Stimulated activated CD4-positive, alpha-beta T cell treated with anti-CD3 and anti-CD28 coated beads, TNF-alpha, amount 100 ng/mL, for 24 hours (primary cell): ENCODE results near the gene EXOC4.
"Not testable (repeated sequence)": the region's sequence is repeated elsewhere in the genome, so short reads cannot be mapped to it uniquely, and the experiment has no call there.

Source experiments
- DNase-seq, 3 experiments: peaks; one replicate each; pipeline ENCODE4 v3.0.0-alpha.2; 2020; ENCODE audit warnings: low read depth in 3 of 3

EXOC4 gene

GRCh38 chr7:134071355-134072331 lies 818.8 kb downstream of the EXOC4 start:
- DNase-seq, result no peak

DNA sequence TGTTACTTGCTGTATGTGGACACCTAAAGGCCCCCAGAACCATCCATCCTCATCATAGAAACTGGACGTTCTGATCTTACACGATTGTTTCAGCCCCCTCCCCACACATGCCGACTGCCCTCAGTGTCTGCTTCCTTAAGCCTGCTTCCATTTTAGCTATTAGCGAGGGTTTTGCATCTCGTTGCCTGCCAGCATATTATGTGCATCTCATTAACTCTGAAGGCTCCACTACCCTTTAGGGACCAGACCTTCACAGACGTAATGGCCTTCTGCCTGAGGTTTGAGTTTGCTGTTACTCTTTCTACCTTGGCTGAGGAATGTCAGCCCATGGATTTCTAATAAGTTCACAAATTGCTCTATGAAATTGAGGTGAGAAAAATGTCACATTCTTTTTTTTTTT lies 820.4 kb downstream of the EXOC4 start:
- DNase-seq, result no peak

DNA sequence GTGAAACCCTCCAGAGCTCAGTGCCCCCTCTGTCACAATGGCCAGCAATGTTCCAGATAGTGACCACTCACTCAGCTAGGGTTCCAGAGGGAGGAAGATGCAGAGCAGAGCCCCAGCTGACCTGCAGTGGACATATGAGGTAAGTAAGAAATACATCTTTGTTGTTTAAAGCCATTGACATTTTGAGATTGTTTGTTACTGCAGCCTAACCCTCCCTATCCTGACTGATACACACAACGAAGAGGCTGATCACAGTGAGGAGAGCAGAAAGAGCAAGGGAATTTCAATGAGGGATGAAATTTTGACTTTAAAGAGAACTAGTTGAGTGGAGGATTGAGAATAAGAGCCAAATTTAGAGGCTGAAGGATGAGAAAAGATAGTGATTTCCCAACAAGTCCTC lies 822.9 kb downstream of the EXOC4 start:
- DNase-seq, result no peak

DNA sequence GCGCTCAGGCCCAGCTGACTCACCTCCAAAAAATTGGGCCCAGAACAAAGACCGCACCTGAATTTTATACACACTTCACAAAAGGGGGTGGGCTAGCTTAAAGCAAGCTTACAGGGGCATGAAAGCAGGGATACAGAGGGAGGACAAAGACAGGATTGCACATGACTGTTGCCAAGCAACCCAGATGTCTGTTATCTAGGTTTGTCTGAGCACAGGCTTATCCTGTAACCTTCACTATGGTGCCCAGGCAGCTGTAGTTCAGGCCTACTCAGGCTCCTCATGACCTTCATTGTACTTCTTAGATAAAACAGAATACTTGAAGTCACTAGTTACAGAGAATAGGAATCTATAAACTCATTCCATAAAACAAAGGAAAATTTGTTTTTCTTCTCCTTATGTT lies 824.7 kb downstream of the EXOC4 start:
- not testable (repeated sequence) for DNase-seq

- no peak for DNase-seq
Measured at GRCh38 chr7:134078991-134079390, 826.1 kb downstream of the EXOC4 start.

- DNase-seq, result no peak
Measured at GRCh38 chr7:134081695-134082094, 828.8 kb downstream of the EXOC4 start.

DNA sequence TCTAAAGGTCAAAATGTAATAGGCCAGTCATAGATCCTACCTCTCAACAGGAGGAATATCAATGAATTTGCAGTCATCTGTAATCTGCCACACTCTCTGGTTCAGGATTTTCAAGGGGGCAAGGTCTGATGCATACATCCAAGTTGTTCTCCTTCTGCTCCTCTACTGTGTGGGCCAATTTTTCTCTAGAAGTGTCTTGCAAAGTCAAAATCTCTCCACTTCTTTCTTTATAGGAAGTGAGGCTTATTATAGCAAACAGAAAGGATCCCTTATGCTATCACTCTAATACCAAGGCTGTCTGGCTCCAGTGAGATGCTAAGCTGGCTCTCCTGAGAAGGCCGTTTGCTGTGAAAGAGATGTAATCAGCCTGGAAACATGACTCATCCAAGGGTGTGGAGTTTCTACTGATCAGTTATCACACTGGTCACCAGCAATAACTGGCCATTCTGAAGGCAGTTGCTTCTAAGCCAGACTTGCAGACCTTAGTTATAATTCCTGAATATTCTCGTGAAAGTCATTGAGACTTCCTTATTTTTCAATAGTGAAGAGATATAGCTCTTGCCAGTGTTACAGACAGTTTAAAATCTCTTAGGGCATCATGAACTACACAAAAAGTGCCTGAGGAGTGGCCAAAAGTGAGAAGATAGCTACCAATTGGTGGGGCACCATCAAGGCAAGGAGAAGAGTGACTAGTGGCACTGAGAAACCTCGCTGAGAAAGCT lies 831.0 kb downstream of the EXOC4 start:
- no peak for DNase-seq

- no peak for DNase-seq
Measured at GRCh38 chr7:134084488-134085144, 831.7 kb downstream of the EXOC4 start.

- no peak for DNase-seq
Measured at GRCh38 chr7:134085311-134085710, 832.4 kb downstream of the EXOC4 start.

DNA sequence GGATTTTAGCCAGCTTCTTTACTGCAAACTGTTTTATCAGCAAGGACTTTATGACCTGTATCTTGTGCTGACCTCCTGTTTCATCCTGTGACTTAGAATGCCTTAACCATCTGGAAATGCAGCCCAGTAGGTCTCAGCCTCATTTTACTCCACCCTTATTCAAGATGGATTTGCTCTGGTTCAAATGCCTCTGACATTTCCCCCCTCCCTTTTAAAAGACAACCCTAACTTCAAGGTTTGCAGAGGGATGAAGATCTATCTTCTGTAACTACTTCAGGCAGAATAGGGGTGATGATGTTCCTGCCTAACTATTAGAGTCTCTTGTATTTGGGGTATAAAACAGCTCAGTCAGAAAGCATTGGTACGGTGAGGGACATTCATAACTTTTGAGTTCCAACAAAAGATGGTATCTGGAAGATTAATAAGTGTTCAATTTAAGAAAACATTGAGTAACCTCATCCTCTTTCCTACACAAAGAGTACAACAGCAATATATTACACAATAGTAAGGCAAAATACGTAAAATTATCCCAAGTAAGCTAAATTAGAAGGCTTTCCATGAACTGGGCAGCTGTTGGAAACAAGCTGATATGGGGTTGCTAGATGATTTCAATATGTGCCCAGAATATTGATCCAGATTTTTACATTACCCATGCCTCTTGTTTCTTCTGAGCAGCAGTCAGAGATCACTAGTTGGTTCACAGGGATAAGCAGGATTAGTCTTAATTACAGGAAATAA lies 834.3 kb downstream of the EXOC4 start:
- DNase-seq, result no peak

DNA sequence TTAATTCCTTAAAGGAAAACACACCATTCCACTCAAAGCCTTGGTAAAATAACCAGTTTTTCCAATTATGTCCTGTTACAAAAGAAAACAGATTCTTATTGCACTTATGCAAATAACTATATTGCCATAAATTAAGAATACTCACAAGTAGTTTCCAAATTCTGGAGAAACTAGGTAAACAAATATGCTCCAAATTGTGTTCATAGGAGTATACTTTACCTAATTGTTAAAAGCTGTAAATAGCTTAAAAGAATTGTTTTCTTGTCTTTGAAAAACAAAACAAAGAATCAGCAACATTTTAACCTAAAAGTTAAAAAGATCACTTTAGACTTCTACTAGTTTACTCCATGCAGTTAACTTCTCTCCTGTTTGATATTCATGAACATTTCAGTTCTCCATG lies 835.3 kb downstream of the EXOC4 start:
- no peak for DNase-seq

DNA sequence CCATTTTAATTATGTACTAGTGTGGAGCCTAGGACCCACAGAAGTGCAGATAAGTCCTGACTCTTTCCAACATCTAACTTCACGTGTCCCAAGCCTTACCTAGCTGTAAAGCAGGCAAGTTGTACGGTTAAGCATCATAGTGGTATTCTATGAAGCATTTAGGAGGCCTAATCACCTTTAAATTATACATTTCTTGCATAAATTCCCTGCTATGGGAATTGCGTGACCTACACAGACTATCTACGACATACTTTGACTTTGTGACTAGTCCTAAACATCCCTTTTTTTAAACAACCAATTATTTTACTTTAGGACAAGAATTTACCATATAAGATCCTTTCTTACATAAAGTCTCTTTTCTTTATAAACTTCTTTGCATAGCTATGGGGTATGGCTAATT lies 836.6 kb downstream of the EXOC4 start:
- no peak for DNase-seq

GRCh38 chr7:134098072-134098471 lies 845.2 kb downstream of the EXOC4 start:
- no peak for DNase-seq

DNA sequence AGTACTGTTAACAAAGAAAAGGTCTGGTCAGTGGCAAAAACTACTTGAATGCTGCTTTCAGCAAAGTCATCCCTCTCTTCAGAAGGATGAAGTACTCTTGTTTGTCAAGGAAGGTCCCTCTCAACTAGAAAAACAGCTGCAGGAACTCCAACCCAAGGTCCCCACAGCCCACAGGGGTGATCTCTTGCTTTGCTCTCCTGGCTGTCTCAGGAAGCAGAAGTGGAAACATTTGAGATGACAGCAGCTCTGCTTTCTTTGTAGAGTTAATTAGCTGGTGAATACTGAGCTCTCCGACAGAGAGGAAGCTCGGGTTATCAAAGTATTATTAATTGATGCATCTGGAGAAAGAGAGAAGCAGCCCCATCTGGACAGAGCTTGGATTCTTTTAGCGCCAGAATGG lies 848.8 kb downstream of the EXOC4 start:
- no peak for DNase-seq

DNA sequence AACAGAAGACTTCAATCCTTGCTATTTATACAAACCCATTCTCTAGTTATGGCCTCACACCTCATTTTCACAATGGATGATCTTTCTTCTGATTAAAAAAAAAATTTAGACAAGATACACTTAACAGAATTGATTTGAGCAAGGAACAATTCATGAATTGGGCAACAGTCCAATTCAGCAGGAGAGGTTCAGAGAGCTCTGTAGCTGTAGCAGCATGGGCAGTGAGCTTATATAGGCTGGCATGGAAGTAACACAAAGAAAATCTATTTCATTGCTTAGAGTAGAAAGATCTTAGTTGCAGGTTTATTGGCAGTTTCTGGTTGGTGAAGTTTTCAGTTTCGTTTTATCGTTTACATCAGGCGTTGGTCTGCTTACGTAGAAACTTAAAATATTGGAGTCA lies 851.3 kb downstream of the EXOC4 start:
- DNase-seq, result no peak

DNA sequence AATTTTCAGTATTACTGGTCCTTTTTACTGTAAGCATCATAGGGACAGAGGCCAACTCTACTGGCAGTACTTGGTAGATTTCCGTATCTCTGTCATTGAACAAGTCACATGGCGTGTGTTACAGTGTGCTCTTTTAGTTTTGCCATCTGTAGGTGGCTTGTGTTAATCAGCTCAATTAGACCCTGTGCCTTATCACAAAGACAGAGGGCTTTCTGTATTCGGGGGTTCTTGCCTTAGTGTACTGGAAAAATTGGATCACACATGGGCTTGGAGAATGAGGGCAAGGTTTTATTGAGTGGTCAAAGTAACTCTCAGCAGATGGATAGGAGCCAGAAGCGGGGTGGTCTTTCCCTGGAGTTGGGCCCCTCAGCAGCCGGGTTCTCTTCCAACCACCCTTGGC lies 853.0 kb downstream of the EXOC4 start:
- no peak for DNase-seq

GRCh38 chr7:134108802-134109201 lies 855.9 kb downstream of the EXOC4 start:
- no peak for DNase-seq

DNA sequence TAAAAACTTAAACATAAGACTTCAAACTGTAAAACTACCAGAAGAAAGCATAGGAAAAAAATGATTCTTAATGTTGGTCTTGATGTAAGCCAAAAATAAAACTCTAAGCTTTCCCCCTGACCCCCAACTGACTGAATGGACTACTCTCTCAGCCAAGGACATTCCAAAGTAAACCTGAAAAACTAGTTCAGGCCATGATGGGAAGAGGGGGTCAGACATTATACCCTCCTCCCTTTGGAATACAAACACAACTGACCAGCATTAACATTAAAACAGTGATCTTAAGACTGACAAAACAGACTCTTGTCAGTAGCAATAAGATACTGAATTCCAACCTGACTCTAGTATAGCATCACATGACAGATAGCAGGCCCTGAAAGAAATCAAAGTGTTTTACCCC lies 860.8 kb downstream of the EXOC4 start:
- no peak for DNase-seq

GRCh38 chr7:134114992-134115391 lies 862.1 kb downstream of the EXOC4 start:
- DNase-seq, result no peak
